IgD-negative memory B cell (primary cell): ENCODE results near the gene PARD3B. TPM values are rescaled to one million over a fixed set of nuclear protein-coding genes. Genes with fewer than 3 reads are reported as not detected.

Source experiments
- H3K27ac Mint-ChIP-seq, 3 donors: one replicate each; pipeline ENCODE4 v1.8.0; 2020 to 2022; ENCODE audit warnings: mild to moderate bottlenecking in 3 of 3, mixed read lengths in 3 of 3, moderate library complexity in 1 of 3
- H3K27me3 Mint-ChIP-seq: one replicate; pipeline ENCODE4 v1.8.0; 2021; ENCODE audit warnings: mixed read lengths
- H3K36me3 Mint-ChIP-seq: one replicate; pipeline ENCODE4 v1.8.0; 2020; ENCODE audit warnings: mild to moderate bottlenecking, mixed read lengths
- H3K4me1 Mint-ChIP-seq, 3 donors: one replicate each; pipeline ENCODE4 v1.8.0; 2020 to 2022; ENCODE audit warnings: mixed read lengths in 3 of 3, mild to moderate bottlenecking in 1 of 3
- H3K4me3 Mint-ChIP-seq, 4 donors: one replicate each; pipeline ENCODE4 v1.8.0; 2020 to 2022; ENCODE audit warnings: mild to moderate bottlenecking in 4 of 4, mixed read lengths in 4 of 4, moderate library complexity in 3 of 4
- H3K9me3 Mint-ChIP-seq, 3 donors: one replicate each; pipeline ENCODE4 v1.8.0; 2020 to 2021; ENCODE audit warnings: mixed read lengths in 3 of 3, mild to moderate bottlenecking in 1 of 3
- polyA plus RNA-seq: library from polyadenylated mRNA; unstranded; fragments of 300-500 nt; fragmentation: Illumina TruSeq; gene quantifications from one replicate; pipeline ENCODE4 v1.2.3, GENCODE V29; 2021

Gene PARD3B
- polyA plus RNA-seq, 1 donor from 2014 or later = 0.04 TPM

DNA sequence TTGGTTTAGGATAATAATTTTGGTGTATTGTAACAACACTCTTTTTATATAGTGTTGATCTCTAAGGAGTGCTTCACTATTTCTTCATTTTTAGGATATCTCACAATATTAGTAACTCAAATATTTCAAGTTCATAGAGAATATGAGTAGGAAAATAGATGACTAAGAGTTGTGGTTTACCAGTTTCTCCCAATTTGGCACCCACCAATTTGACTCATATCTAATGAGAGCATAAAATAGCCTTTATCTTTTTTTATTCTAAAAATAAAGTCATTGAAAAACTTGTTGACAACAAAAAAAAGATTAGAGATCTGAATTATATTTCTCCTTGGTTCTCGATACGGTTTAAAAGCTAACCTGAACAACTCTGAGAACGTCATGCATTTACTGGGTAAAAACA is 204.0 kb downstream of the PARD3B start:
- H3K4me1 Mint-ChIP-seq = no peaks in the 10 kb centered on the region
- H3K9me3 Mint-ChIP-seq = peaks cover 0 to 7% (median 6%) of the 10 kb centered on the region in 3 donors
- H3K27me3 Mint-ChIP-seq = no peaks in the 10 kb centered on the region
- H3K27ac Mint-ChIP-seq = no peak overlapping the region
- H3K36me3 Mint-ChIP-seq = peaks cover 2% of the 10 kb centered on the region
- H3K4me3 Mint-ChIP-seq = no peak overlapping the region

DNA sequence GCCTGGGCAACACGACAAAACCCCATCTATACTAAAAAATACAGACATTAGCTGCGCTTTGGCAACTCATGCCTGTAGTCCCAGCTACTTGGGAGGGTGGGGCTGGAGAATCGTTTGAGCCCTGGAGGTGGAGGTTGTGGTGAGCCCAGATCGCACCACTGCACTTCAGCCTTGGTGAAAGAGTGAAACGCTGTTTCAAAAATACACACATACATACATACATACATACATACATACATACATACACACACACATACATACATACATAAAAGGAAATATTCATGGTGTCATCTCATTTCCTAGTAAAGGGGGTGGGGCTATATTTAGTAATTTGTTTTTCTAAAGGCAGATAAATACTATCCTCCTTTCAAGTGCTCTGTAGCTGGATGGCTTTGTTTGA is 205.1 kb downstream of the PARD3B start:
- H3K9me3 Mint-ChIP-seq = peaks cover 0 to 7% (median 6%) of the 10 kb centered on the region in 3 donors
- no peak overlapping the region for H3K27ac Mint-ChIP-seq
- no peak overlapping the region for H3K4me3 Mint-ChIP-seq

DNA sequence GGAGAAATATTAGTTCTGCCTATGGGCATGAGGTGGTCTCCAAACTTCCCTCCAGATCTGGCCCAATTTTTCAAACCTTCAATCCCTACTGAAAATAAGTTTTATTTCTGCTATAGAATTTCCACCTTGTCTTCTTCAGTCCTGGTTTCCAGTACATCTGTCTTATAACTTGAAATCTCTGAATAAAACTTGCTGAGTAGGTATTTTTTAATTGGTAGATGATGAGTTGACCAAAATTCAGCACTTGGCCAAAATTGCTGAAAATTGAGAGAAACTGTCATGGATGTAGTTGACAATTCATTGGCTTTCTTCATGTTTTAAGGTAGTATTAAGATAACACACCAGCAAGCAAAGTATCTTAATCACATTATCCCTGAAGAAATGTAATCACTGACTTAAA is 206.2 kb downstream of the PARD3B start:
- H3K9me3 Mint-ChIP-seq = peaks cover 0 to 6% (median 5%) of the 10 kb centered on the region in 3 donors
- H3K4me1 Mint-ChIP-seq = no peaks in the 10 kb centered on the region
- no peaks in the 10 kb centered on the region for H3K27me3 Mint-ChIP-seq
- no peaks in the 10 kb centered on the region for H3K36me3 Mint-ChIP-seq
- no peak overlapping the region for H3K27ac Mint-ChIP-seq
- no peak overlapping the region for H3K4me3 Mint-ChIP-seq

More for the DNA sequence above, 205.1 kb downstream of the PARD3B start:
- H3K36me3 Mint-ChIP-seq = no peaks in the 10 kb centered on the region
- no peaks in the 10 kb centered on the region for H3K27me3 Mint-ChIP-seq
- no peaks in the 10 kb centered on the region for H3K4me1 Mint-ChIP-seq

DNA sequence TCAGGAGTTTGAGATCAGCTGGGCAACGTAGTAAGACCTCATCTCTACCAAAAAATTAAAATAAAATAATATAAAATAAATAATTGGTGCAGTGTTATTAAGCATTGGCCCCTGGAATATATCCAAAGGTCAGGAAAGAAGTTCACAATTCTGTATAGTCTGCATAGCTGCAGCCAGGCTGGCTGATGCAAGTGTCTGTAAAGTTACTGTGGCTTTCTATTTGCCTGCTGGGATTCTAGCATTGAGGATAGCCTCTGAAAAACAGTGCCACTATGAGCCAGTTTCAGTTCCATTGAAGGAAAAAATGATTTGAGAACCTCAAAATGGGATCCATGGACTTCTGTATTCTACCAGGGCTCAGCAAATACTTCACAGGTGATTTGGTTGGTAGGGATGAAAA is 208.6 kb downstream of the PARD3B start:
- no peaks in the 10 kb centered on the region for H3K27me3 Mint-ChIP-seq
- no peak overlapping the region for H3K27ac Mint-ChIP-seq
- no peaks in the 10 kb centered on the region for H3K4me1 Mint-ChIP-seq
- H3K9me3 Mint-ChIP-seq = no peaks in the 10 kb centered on the region
- no peaks in the 10 kb centered on the region for H3K36me3 Mint-ChIP-seq
- no peak overlapping the region for H3K4me3 Mint-ChIP-seq

DNA sequence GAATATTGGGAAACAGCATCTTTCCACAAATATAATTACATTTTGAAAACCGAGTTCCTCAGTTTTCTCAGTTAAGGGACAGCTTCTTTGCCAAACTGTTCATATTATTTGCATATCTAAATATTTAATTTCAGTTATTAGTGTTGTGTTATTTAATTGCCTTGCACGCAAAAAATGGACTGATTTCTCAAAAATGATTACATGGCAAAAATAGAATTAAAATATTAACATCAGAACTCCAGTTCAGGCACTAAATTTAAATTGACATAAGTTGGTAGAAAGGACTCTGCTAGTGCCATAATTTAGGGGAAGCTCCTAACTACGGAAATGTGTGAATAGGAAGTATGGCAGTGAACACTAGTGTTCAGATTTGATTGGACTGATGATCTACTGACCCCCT is 209.6 kb downstream of the PARD3B start:
- H3K4me3 Mint-ChIP-seq = no peak overlapping the region
- H3K27ac Mint-ChIP-seq = no peak overlapping the region
- no peaks in the 10 kb centered on the region for H3K27me3 Mint-ChIP-seq
- H3K36me3 Mint-ChIP-seq = no peaks in the 10 kb centered on the region
- no peaks in the 10 kb centered on the region for H3K9me3 Mint-ChIP-seq
- H3K4me1 Mint-ChIP-seq = no peaks in the 10 kb centered on the region

DNA sequence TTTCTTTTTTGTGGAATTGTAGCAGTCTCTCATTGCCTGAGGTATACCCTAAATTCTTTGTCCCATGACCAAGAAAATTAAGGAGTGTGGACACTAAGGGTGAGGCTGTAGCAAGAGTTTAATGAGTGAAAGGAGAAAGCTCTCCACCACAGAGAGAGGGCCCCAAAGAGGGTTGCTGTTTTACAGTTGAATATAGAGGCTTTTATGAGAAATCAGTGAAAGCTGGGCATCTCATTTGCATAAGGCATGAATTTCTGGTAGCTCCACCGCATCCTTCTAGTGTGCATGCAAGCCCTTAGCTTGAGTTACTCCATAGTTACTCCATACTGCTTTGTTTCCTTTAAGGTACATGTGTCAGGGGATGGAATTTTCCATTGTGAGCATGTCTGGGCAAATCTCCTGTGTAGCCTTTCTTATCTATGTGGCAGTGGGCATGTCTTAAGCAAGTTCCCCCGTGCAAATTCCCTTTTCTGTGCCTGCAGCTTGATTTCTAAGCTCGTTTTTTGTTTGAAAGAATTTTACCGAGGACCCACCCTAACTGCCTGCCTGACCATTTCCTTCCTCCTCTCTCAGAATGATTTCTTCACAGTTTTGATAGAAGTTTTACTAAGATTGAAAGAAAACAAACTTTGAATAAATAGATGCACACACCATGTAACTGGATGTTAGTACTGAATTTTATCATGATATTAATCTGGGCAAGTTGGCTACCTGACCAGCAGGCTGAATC is 218.9 kb downstream of the PARD3B start:
- Mint-ChIP-seq H3K4me1 (no peaks in the 10 kb centered on the region), H3K36me3 (no peaks in the 10 kb centered on the region), H3K9me3 (peaks cover 3 to 7% (median 5%) of the 10 kb centered on the region in 3 donors), H3K27me3 (no peaks in the 10 kb centered on the region), H3K4me3 (no peak overlapping the region), H3K27ac (no peak overlapping the region)

DNA sequence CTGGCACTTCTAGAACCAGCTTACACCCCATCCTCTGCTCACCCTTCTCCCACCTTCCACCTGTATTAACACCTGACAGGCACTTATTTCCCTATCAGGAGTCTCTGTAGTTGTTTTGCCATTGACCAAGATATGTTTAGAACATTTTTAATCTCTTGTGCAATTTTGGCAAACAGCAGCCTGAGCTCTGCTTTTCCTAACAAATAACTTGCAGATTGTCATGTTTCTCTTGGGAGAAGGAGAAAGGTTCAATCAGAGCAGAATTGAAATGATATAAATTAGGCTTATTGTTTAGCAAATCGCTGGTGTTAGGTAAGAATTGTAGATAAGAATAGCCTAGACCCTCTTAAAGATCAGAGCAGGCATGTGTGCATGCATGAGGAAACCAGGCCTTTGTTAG is 225.5 kb downstream of the PARD3B start:
- peaks cover 0 to 3% (median 0%) of the 10 kb centered on the region in 3 donors for H3K9me3 Mint-ChIP-seq
- H3K4me1 Mint-ChIP-seq = no peaks in the 10 kb centered on the region
- H3K36me3 Mint-ChIP-seq = no peaks in the 10 kb centered on the region
- no peaks in the 10 kb centered on the region for H3K27me3 Mint-ChIP-seq
- H3K4me3 Mint-ChIP-seq = no peak overlapping the region
- H3K27ac Mint-ChIP-seq = no peak overlapping the region

DNA sequence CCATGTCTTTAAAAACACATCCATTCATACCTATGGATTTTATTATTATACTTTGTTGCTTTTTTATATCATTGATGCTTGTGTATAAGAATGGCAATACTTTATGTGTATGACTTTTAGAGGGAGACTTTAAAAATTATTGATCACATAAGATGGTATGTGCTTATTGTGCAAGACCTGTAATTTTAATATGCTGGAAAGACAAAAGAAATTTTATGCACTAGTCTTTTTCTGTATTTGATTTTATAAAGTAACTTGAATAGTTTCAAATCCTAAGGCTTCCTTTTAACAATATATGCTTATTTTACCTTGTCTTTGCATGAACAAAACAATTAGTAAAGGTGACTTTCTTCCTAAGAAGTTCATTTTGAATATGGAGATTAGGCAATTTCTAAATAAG is 226.4 kb downstream of the PARD3B start:
- no peak overlapping the region for H3K27ac Mint-ChIP-seq
- H3K4me3 Mint-ChIP-seq = no peak overlapping the region
- no peaks in the 10 kb centered on the region for H3K4me1 Mint-ChIP-seq
- no peaks in the 10 kb centered on the region for H3K36me3 Mint-ChIP-seq
- peaks cover 0 to 3% (median 0%) of the 10 kb centered on the region in 3 donors for H3K9me3 Mint-ChIP-seq
- H3K27me3 Mint-ChIP-seq = no peaks in the 10 kb centered on the region

DNA sequence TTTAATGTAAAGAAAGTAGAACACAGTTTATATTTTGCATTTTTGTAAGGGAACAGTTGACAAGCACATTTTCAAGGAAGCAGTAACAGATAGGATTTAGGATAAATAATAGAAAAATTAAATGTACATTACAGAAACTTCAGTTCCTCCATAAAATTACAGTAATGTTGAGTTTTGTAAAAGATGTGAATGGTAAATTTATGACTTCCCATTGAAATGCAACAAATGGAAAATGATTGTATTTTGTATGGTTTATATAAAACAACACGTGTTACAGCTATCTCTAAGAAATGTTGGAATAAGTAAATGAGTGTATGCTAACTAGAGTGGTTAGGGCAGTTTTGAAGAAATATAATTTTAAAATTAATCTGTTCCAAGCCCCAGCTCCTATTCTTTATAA is 227.3 kb downstream of the PARD3B start:
- H3K27ac Mint-ChIP-seq = no peak overlapping the region
- no peaks in the 10 kb centered on the region for H3K36me3 Mint-ChIP-seq
- no peak overlapping the region for H3K4me3 Mint-ChIP-seq
- H3K9me3 Mint-ChIP-seq = peaks cover 0 to 3% (median 0%) of the 10 kb centered on the region in 3 donors
- H3K4me1 Mint-ChIP-seq = no peaks in the 10 kb centered on the region
- H3K27me3 Mint-ChIP-seq = no peaks in the 10 kb centered on the region

DNA sequence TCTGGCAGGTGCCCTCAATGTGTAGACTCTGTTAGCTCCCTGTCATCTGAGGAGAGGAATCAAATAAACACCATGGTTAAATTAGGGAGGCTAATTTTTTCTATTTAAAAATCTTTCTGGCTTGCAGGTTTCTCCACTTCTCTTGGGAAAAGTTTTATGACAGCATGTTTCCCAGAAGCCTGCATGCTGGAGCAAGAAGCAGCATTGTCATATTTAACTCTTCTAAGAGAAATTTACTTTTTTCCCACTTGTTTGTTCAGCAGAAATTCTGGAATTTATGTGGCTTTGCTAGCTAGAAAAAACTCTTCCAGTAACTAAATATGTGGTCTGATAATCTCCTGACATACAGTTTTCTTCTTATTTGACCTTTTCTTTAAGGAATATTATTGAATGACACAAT is 230.5 kb downstream of the PARD3B start:
- Mint-ChIP-seq H3K4me1 (no peaks in the 10 kb centered on the region), H3K27me3 (no peaks in the 10 kb centered on the region), H3K4me3 (no peak overlapping the region), H3K36me3 (no peaks in the 10 kb centered on the region), H3K27ac (no peak overlapping the region), H3K9me3 (peaks cover 0 to 2% (median 0%) of the 10 kb centered on the region in 3 donors)

DNA sequence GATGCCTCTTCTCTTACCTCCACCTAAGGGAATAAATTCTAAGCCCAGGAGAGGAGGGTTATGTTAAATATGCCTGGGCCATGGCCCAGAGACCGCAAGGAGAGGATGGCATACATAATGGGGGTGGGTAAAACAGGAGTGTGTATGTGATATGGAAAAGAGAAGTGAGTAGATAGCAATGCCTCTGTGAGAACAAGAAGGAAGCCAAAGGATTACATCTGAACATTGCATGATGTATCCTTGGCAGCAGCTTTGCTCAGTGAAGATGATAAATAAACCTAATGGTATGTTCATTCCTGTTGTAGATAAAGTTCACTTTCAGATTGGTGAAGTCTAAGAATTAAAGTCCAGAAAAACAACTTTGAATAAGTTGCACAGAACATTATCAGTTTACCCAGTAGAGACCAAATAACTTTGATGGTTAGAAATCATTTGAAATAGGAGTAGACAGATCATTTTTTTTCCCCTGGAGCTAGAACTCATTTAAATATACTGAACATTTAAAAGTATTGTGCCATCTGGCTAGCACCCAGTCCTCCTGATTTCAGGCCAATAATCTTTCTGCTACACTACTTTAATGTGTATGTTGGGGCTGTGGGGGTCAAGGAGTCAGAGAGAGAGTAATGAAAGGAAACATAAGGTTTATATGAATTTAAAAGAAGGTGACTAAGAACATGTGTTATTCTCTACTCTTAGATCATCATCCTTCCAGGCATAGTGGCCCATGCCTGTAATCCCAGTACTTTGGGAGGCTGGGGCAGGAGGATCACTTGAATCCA is 231.7 kb downstream of the PARD3B start:
- no peaks in the 10 kb centered on the region for H3K27me3 Mint-ChIP-seq
- H3K27ac Mint-ChIP-seq = no peak overlapping the region
- peaks cover 0 to 2% (median 0%) of the 10 kb centered on the region in 3 donors for H3K9me3 Mint-ChIP-seq
- H3K36me3 Mint-ChIP-seq = no peaks in the 10 kb centered on the region
- no peaks in the 10 kb centered on the region for H3K4me1 Mint-ChIP-seq
- no peak overlapping the region for H3K4me3 Mint-ChIP-seq

DNA sequence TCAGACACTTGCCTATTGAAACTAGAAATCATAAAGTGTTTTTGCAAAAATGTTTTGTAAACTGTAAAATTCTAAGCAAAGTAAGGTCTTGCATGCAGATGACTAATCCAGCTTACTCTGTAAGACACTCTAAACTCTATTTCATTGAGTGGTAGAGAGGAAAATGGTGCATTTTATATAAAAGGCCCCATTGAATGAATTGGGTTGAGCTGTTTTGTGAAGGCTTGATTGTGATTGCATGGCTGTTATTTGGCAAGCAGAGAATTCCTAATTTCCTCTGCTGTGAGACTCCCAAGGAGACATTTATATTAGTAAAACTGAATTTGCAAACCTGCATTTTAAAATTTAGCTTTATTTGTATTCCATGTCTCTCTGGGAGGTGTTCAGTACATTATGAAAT is 234.5 kb downstream of the PARD3B start:
- Mint-ChIP-seq H3K9me3 (peaks cover 0 to 2% (median 0%) of the 10 kb centered on the region in 3 donors), H3K27ac (no peak overlapping the region), H3K4me1 (no peaks in the 10 kb centered on the region), H3K4me3 (no peak overlapping the region), H3K36me3 (no peaks in the 10 kb centered on the region), H3K27me3 (no peaks in the 10 kb centered on the region)

DNA sequence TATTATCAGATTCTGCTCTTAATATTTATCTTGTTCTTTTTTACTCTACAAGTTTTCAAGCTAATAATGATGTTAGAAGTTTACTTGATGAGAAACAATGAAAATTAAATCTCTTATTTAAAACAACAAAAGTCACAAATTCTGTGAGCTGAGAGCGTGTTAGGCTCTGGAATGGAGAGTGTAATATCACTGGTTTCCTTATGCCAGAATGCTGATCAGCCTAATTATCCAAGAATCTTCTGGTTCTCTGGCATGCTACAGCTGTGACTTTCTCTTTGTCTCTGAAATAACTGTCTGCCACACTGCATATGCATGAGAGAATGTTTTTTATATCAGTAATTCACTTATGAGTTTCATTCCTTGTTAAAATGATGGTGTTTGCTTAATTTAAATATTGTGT is 236.7 kb downstream of the PARD3B start:
- Mint-ChIP-seq H3K9me3 (peaks cover 0 to 2% (median 0%) of the 10 kb centered on the region in 3 donors), H3K4me1 (no peaks in the 10 kb centered on the region), H3K36me3 (no peaks in the 10 kb centered on the region), H3K4me3 (no peak overlapping the region), H3K27me3 (no peaks in the 10 kb centered on the region), H3K27ac (no peak overlapping the region)

DNA sequence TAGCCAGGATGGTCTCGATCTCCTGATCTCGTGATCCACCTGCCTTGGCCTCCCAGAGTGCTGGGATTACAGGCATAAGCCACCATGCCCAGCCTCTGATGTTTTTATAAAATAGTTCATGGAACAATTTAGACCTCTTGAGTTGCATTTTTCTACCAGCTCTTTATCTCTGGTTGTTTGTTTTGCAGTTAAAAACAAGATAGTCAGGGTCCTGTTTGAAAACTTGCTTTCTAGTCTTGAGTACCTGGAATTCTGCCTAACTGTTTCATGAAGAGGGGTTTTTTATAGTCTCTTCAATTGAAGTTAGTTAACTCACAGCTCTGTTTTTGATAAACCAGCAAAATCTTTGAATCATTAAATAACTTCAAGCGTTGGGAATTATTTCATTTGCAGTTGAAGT is 244.8 kb downstream of the PARD3B start:
- H3K4me1 Mint-ChIP-seq = no peaks in the 10 kb centered on the region
- peak overlapping the region in 1 of 3 donors; percentile 64 for H3K27ac Mint-ChIP-seq
- H3K9me3 Mint-ChIP-seq = no peaks in the 10 kb centered on the region
- no peak overlapping the region for H3K4me3 Mint-ChIP-seq
- H3K27me3 Mint-ChIP-seq = no peaks in the 10 kb centered on the region
- no peaks in the 10 kb centered on the region for H3K36me3 Mint-ChIP-seq

DNA sequence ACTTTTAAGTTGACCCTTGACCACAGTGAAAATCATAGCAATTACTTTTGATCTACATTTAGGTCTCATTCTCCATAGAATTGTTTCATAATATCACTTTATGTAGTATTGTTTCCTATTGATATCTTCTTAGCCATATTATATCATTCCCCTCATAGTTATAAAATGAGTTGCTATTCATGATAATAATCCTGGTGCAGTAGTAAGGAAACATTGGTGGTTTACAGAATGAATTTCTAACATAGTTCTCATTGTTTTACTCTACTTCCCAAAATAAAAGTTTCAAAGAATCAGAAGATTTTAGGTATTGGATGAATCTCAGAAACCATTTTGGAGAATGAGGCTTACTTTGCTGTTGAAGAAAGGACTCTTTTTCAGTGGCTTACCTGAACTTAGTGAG is 246.0 kb downstream of the PARD3B start:
- Mint-ChIP-seq H3K27me3 (no peaks in the 10 kb centered on the region), H3K36me3 (no peaks in the 10 kb centered on the region), H3K27ac (no peak overlapping the region), H3K4me3 (no peak overlapping the region), H3K4me1 (no peaks in the 10 kb centered on the region), H3K9me3 (no peaks in the 10 kb centered on the region)

DNA sequence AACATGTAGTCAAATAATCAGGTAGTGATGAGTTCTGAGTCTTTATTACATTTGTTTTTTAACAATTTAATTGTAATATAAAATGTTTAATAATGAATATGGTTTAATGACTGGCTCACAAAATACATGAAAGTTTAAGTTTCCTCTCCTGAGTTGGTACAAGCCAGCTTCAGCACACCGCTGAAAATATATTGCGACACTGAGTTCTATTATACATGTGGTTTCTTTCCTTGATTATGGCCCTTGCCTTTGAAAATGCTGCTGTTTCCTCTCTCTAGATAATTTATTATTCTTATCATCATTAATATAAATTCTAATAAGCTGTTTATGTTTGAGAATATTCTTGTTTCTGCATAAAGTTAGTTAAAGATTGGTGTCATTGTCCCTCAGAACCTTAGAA is 249.3 kb downstream of the PARD3B start:
- Mint-ChIP-seq H3K36me3 (no peaks in the 10 kb centered on the region), H3K27me3 (no peaks in the 10 kb centered on the region), H3K9me3 (no peaks in the 10 kb centered on the region), H3K4me1 (no peaks in the 10 kb centered on the region), H3K27ac (no peak overlapping the region), H3K4me3 (no peak overlapping the region)
